NCI-H1092 (cell line): ENCODE measurements around the gene AGAP9.
"Not testable (repeated sequence)": the region's sequence is repeated elsewhere in the genome, so short reads cannot be mapped to it uniquely, and the experiment has no call there.

Experiments used
- DNase-seq: peaks from one replicate; lab custom pipeline; 2025; lab: John Stamatoyannopoulos, UW

Gene AGAP9

DNA sequence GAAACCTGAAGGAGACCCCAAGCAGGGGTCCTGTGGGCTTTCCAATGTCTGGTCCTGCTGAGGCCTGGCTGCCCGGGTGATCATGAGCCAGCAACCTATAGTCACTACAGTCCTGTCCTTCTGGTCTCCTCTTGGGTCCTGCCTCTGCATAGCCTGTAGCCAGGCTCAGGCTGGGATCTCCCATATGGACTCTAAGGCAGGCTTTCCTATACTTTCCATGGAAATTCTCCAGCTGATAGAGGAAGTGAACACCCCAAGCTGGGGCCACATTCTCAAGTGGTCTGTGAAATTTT is 66.0 kb downstream of the AGAP9 start:
- no peak for DNase-seq

DNA sequence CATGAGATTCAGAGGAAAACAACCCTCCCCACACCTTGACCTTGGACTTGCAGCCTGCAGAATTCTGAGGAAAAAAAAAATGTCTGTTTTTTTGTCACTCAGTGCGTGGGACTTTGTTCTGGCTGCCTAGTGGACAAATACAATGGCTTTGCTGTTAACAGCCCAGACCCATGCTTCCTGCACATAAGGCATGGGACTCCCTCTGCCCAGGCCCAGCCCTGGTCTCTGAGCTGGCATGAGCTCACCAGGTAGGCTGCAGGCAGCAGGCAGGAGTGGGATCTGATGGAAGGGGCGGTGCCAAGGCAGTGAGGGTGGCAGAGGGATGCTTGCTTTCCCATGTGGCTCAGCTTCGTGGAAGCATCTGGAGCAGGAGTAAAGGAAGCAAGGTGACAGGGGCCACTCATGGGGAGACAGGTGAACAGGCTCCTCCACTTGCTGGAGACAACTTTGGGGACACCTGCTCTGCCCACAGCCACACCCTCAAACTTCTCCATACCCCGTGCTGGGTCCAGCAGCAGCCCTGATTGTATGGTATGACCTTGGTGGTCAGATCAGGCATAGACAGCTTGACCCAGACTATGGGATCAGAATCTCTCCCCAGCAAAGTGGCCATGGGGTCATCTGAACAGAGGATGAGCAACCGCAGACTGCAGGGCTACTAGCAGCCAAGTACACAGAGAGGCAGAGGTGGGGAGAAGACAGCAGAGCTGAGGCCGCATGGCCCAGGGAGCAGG is 66.5 kb downstream of the AGAP9 start:
- no peak for DNase-seq

DNA sequence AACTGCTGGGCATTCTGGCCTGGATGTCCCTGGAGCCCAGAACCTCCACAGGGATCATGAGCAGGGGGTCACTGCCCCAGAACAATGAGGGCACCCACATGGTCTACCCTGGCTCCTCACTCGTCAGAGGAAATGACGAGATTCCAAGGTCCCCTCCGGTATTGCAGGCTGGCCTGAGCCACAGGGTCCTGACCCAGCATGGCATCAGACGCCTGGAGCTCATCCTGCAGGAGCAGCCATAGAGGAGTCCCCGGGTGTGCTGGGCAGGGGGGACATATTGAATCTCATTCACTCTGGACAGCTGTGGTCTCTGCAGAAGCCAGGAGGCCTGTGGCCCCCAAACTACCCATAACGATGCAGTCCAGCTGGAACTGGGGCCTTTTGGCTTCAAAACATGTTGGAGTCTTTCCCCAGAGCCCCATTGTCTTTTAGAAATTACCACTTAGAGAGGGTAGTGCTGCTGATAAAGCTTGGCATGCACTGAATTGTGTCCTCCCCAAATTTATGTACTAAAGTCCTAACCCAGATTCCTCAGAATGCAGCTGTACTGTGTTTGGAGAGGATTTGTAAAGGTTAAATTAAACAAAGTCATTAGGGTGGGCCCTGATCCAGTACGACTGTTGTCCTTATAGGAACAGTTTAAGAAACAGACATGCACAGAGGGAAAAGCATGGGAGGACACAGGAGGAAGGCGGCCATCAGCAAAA is 67.2 kb downstream of the AGAP9 start:
- DNase-seq = no peak

DNA sequence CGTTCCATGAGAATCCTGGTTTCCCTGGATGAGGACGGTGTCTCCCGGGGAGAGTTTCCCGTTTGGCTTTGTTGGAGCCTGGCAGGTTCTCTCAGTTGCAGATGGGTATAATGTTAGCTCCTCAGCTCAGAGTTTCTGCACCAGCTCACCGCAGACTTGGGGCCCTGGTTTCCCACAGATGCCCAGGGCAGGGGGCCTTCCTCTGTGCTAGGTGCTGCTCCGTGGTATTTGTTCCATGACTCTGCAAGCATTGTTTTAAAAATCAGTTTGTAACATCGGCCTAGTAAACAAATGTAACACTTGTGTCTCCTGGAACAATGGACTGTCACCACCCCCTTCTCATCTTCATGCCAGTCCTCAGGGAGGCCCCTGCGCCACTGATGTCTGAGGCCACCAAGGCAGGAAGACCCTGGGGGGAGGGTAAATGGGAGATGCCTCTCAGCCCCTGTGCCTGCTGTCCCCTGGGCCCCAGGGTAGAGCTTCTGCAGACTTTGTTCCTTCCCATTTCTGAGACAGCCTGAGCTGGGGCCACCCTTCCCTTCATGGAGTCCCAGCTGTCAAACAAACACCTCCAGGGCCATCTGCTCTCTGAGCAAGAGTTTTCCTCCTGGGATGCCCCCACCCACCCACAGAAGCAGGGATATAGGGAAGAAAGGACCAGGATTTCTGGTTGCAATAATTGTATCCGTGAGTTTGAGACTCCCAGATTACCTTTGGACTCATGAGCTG is 67.9 kb downstream of the AGAP9 start:
- not testable (repeated sequence) for DNase-seq

DNA sequence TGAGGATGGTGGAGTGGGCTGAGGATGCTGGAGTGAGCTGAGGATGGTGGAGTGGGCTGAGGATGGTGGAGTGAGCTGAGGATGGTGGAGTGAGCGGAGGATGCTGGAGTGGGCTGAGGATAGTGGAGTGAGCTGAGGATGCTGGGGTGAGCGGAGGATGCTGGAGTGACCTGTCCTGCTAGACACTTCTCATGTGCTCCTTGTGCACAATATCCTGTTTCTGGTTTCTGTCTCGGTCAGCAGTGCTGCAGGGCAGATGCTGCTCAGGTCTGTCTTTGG is 68.7 kb downstream of the AGAP9 start:
- DNase-seq = no peak

DNA sequence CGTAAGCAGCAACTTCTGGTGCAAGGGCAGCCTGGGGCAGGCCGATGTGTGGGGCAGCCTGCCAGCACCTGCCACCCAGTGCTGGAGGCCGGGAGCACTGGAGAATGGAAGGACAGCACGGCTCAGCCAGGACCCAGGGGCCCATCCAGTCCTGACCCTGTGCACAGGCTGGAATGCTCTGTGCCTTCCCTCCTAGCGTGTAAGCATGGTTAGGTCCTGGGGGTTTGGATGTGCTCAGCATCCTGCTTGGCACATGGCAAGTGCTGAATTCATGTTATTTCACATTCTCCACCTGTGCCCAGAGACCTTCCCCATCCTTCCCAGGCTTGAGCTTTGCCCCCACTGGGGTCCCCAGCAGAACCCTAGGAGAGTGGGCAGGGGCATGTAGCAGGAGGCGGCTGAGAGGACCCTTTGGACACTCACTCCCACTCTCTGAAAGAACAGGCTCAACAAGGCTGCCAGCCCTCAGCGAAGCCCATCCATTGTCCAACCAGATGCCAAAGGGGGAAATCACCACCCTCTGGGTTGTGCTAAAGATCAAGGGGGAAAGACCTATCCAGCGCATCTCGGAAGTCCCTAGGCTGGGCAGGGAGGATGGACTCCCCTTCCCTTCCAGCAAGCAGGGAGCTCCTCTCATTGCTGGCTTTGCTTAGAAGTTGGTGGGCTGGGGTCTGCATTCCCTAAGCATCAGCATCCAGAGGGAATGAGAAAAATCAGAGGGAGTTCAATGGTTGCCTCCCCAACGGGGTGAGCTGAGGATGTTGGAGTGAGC is 69.2 kb downstream of the AGAP9 start:
- no peak for DNase-seq

DNA sequence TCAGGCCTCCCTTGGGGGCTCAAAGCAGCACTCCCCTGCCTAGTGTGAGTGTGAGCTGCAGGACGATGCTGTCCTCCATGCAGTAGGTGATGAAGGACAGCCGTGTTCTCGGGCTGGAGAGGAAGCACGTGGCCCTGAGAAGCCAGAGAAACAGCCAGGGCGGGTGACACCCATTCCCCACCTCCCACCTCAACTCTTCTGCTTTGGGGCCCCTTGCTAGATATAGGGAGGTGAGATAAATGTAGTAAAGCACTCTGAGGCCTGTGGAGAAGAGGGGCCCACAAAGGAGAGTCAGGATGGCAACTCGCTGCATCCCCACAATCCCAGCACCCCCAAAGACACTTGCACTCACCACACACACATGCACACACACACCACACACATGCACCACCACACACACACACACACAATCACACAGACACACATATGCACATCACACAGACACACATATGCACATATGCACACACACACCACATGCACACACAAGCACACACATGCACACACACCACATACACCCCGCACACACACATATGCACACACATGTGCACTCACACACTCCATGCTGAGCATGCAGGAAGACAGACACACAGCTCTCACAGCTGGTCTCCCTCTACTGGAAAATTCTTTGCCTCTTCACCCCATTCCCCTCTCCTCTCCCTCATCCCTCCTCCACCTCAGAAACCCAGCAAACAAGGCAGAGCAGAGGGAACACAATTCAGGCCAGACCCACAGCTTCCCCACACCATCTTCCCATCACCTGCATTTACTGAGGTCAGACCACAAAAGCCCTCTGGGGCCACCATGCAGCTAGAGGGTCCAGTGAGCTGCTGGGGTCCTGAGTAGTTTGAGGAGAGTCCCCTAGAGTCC is 70.1 kb downstream of the AGAP9 start:
- DNase-seq = no peak

DNA sequence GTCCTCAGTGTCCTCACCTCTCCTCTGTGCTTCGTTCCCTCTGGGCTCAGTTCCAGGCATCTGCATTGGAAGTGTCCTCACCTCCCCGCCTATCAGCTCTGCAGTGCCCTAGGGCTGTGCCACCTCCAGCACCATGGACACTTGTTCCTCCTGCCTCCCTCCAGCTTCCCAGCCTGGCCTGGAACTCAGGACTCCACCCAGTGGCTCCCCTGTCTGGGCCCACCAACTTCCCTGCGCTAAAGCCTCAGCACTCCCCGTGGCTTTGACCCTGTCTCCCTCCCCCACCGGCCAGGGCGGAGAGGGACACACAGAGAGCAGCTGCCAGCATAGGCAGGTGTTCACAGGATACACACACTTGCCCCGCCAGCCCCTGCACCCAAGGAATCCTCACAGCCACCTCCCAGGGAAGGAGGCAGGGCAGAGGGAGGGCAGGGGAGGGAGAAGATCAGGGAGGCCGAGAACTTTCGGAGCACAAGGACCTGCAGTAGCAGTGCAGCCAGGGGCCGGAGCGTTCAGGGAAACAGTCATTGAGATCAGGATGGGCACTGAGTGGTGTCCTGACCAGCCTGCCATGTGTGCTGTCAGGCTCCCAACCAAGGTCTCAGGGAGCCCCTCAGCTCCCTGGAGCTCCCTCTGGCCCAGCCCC is 70.8 kb downstream of the AGAP9 start:
- peak; percentile 47 for DNase-seq

DNA sequence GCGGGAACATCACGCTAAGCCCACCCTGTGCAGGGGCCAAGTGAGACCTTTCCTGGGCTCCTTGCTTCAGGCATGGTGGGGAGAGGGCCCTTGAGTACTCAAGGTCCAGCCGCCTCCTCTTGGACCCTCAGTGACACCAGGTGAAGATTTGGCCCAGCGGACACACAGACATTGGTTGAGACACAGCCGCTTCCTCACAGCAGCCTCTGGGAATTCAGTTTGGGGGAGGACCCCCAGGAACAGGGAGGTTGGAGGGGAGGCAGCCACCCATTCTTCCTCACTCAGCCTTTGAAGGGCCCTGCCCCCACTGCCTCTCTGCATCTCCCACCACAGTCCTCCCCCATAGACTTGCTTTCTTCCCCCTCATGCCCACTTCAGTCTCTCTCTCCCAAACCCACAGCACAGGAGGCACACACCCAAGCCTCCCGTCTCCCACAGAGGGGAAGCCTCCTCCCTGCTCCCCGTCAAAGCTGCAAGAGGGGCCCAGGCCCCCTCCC is 71.4 kb downstream of the AGAP9 start:
- DNase-seq = no peak
